SK-N-SH (cell line): ENCODE measurements around the gene KIAA0232.

ENCODE experiments used
- CHD2 ChIP-seq: fragments of 150-350 bp; IDR thresholded peaks from 2 replicates; pipeline ENCODE4 v1.6.1; 2018; ENCODE audit warnings: low read length; ENCODE audit not compliant: partially characterized antibody
- CTCF ChIP-seq: fragments of 200-600 bp; sonication (generic); IDR thresholded peaks from 2 replicates; pipeline ENCODE4 v1.6.1; 2017; ENCODE audit warnings: antibody characterized with exemption, mild to moderate bottlenecking, moderate library complexity
- EP300 ChIP-seq, 2 experiments: IDR thresholded peaks; 2 replicates each; pipeline versions ENCODE4 v1.4.0 to v1.6.1; 2012; ENCODE audit warnings: borderline replicate concordance in 1 of 2, low read depth in 1 of 2, low read length in 1 of 2
- FOXJ3 ChIP-seq: sonication (generic); formaldehyde crosslinking; IDR thresholded peaks from 2 replicates; pipeline ENCODE4 v1.5.1; 2020; ENCODE audit warnings: mild to moderate bottlenecking, missing genetic modification reagents
- POLR2AphosphoS5 ChIP-seq: IDR thresholded peaks from 2 replicates; pipeline ENCODE4 v1.6.1; 2012; ENCODE audit warnings: low read depth, low read length
- RAD21 ChIP-seq: IDR thresholded peaks from 2 replicates; pipeline ENCODE4 v1.6.1; 2012; ENCODE audit warnings: mild to moderate bottlenecking, low read length
- SMC3 ChIP-seq: IDR thresholded peaks from 2 replicates; pipeline ENCODE4 v1.6.1; 2012; ENCODE audit warnings: low read depth, low read length, improper control_type of control experiment
- USF2 ChIP-seq: fragments of 150-350 bp; IDR thresholded peaks from 2 replicates; pipeline ENCODE4 v1.6.1; 2017; ENCODE audit warnings: antibody characterized with exemption, low read length, low read depth, borderline replicate concordance

GRCh38 chr4:6877067-6877466, 94.5 kb downstream of the KIAA0232 start:
- TF ChIP-seq EP300 (IDR thresholded peaks at IDR 0.05; ENCODE audit: borderline replicate concordance in 1 of 2, low read depth in 1 of 2, low read length in 1 of 2) (no peak), POLR2AphosphoS5 (no peak), SMC3 (no peak), RAD21 (no peak), FOXJ3 (CRISPR knock-in tag) (no peak), CTCF (no peak), CHD2 (no peak), USF2 (no peak)
